Measurements from ENCODE around the gene FAM210A.

FAM210A gene

DNA sequence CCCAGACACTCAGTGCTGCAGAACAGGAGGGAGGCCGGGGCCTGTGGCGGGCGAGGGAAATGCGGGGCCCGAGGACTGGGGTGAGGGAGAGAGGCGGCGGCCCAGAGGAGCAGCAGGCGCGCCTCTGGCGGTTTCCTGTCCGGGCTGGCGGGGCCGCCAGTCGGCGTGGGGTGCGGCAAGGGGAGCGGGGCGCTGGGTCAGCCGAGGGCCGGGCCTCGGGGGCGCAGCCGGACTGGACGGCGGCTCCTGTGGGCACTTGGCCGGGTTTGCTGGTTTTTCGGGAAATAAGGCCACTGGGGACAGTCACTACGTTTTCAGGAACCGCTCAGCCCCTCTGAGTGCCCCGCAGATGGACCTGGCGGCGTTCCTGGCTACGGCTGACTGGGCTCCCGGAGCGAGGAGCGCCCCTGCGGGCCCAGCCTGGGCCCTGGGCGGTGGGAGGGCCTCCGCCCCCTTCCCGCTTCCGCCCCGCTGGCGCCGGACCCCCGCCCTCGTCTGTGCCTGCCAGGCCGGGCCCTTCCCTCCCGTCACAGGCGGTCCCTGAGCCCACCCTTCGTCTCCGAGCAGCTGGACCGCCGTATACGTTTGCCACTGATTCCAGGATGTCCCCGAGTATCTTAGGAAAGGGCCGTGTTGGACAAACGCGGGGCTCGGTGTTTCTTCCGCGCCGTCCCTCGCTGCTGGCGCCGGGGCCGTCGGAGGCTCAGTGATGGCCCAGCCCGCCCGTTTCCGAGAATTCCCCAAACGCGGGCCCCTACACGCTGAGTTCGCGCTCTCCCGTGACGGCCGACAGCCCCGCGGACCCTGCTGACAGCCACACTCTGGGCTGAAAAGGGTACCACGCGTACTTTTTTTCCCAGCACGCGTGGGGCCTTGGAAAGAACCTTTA is 84.6 kb downstream of the FAM210A start:
- TF ChIP-seq, protein P1, sequence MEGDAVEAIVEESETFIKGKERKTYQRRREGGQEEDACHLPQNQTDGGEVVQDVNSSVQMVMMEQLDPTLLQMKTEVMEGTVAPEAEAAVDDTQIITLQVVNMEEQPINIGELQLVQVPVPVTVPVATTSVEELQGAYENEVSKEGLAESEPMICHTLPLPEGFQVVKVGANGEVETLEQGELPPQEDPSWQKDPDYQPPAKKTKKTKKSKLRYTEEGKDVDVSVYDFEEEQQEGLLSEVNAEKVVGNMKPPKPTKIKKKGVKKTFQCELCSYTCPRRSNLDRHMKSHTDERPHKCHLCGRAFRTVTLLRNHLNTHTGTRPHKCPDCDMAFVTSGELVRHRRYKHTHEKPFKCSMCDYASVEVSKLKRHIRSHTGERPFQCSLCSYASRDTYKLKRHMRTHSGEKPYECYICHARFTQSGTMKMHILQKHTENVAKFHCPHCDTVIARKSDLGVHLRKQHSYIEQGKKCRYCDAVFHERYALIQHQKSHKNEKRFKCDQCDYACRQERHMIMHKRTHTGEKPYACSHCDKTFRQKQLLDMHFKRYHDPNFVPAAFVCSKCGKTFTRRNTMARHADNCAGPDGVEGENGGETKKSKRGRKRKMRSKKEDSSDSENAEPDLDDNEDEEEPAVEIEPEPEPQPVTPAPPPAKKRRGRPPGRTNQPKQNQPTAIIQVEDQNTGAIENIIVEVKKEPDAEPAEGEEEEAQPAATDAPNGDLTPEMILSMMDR (conservative IDR thresholded peaks at IDR 0.05; ENCODE audit: control insufficient read depth, insufficient read depth, low read depth, low read length): no peak
- no peak for DNase-seq (ENCODE audit: low read depth)
- H3K4me3 ChIP-seq (ENCODE audit: control insufficient read depth, low read depth, low read length): no peak overlapping the region

DNA sequence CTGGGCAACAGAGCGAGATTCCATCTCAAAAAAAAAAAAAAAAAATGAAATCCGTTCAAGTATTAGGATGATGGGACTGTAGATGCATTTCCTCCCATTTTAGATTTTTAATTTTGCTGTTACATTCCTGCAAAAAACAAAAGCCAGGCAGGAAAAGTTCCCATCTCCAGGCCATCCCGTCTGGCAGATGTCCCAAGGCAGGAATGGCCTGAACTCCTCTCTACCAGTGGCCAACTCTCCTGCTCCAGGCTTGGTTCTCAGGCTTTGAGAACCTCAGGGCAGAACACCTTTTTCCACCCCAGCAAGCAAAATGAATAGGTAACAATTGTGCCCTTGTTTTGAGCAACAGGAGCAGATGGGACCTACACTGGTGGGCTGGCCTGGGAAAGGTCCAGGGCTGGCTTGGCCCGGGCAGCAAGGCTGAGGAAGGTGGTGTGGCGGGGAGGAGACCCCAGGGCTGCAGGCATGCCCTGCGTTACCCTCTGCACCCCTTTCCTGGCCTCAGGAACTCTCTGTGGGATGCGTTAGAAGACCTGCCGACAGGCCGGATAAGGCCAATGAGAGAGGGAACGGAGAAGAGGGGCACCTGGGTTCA is 86.0 kb downstream of the FAM210A start:
- no peak overlapping the region for H3K4me3 ChIP-seq (ENCODE audit: control insufficient read depth, low read depth, low read length)
- TF ChIP-seq, protein P1 (conservative IDR thresholded peaks at IDR 0.05; ENCODE audit: control insufficient read depth, insufficient read depth, low read depth, low read length): no peak
- DNase-seq (ENCODE audit: low read depth): no peak

DNA sequence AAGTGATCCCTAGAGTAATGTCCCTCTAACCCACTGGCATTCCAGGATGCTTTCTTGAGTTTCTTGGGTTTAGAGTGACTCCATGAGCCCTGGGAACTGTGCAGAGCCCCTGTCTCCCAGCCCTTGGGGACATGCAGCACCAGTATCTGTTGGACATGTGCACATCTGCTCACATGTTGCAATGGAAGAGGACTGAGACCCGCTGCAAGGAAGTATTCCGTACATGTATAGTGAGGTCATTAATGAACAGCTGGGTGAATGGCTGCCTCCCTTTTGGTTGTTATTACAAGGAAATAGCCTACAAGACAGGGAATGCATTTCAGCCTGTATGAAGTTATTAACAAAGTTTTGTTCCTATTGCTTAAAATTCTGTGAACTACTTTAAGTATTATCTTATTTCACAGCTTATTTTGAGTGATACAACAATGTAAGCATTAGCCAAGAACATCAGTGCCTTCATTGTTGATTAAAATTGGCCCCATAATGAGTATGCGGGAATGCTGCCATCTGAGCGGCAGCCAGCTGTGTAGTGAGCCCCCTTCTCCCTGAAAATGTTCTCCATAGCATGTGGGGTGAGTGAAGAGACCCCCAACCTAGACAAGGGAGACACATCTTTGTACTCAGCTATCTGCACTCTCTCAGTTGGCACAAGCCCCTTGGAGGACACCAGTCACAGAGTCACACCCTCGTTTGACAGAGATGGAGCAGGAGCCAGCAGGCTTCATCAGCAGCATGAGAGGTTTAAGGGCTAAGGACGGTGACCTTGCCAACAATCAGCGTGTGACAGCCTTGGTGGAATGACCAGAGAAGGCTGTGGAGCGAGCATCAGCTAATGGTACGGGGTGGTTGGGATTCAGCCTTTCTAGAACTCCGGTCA is 87.4 kb downstream of the FAM210A start:
- H3K4me3 ChIP-seq (ENCODE audit: control insufficient read depth, low read depth, low read length): no peak overlapping the region
- DNase-seq (ENCODE audit: low read depth): no peak
- TF ChIP-seq, protein P1 (conservative IDR thresholded peaks at IDR 0.05; ENCODE audit: control insufficient read depth, insufficient read depth, low read depth, low read length): no peak

DNA sequence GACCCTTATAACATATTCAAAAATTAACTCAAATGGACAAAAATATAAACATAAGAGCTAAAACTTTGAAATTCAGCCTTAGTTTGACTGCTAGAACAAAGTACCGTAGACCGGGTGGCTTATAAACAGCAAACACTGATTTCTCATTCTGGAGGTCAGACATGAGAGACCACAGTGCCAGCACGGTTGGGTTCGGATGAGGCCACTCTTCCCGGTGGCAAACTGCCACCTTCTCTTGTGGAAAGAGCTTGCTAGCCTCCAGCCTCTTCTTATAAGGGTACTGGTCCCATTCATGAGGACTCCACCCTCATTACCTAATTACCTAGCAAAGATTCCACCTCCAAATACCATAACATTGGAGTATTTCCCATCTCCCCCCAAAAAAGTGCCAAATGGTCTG is 91.3 kb downstream of the FAM210A start:
- no peak overlapping the region for H3K4me3 ChIP-seq (ENCODE audit: control insufficient read depth, low read depth, low read length)
- no peak for DNase-seq (ENCODE audit: low read depth)
- TF ChIP-seq, protein P1 (conservative IDR thresholded peaks at IDR 0.05; ENCODE audit: control insufficient read depth, insufficient read depth, low read depth, low read length): no peak

DNA sequence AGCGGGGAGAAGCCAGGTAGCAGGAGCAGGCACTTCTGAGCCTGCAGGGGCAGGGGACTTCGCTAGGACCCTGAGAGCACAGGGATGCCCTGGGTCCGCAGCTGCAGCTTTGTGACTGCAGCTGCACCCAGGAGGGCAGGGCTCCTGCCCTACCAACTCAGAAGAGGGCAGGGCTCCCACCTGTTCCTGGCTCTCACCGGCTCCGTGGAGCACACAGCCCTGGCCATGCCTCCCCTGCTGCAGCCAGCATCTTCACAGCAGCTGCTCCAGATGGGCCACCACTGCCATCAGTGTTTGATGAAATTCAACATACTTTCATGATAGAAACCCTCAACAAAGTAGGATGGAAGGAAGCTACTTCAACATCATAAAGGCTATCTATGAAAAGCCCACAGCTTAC is 92.7 kb downstream of the FAM210A start:
- no peak overlapping the region for H3K4me3 ChIP-seq (ENCODE audit: control insufficient read depth, low read depth, low read length)
- no peak for DNase-seq (ENCODE audit: low read depth)
- TF ChIP-seq, protein P1 (conservative IDR thresholded peaks at IDR 0.05; ENCODE audit: control insufficient read depth, insufficient read depth, low read depth, low read length): no peak

DNA sequence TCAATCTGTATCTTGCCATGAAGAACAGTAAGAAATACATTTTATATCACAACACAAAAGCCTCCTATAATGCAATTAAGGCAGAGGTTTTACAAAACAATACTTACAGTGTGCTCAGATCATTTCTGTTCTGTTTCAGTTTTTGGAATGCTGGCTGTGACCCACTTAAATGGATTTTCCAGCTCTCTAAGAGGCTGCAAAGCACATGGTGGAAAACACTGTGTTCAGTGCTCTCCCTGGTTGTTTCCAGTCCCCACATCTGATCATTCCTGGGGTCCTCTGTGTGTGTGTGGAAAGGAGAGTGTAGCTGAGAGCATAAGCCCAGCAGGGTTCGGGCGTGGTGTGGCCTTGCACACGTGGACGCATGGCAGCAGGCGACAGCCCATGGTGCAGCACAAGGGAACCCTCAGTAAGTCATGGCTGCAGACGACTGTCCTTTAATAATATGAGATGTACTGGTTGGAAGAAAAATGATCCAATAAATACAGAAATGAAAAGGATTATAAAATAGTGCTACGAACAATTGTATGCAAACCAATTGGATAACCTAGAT is 95.6 kb downstream of the FAM210A start:
- no peak overlapping the region for H3K4me3 ChIP-seq (ENCODE audit: control insufficient read depth, low read depth, low read length)
- TF ChIP-seq, protein P1 (conservative IDR thresholded peaks at IDR 0.05; ENCODE audit: control insufficient read depth, insufficient read depth, low read depth, low read length): no peak
- no peak for DNase-seq (ENCODE audit: low read depth)

Data from fibroblast of mammary gland (primary cell).